ENCODE measurements around the gene CTIF.

The CTIF gene

DNA sequence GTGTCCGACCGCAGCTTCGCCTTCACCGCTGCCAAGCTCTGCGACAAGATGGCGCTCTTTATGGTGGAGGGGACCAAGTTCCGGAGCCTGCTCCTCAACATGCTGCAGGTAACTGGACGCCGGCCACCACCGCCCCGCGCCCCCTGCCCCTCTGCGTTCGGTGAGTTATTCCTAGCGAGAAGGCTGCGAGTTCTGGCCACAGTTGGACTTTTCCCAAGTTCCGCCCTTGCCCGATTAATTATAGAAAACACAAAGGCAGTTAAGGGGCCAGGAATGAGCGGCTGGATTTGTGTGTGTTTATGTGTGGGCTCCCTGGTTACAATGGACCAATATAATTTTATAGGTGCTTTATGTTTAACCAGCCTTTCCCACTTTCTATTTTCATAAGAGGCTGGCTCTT is 222.8 kb downstream of the CTIF start:
- DNase-seq, result no peak

DNA sequence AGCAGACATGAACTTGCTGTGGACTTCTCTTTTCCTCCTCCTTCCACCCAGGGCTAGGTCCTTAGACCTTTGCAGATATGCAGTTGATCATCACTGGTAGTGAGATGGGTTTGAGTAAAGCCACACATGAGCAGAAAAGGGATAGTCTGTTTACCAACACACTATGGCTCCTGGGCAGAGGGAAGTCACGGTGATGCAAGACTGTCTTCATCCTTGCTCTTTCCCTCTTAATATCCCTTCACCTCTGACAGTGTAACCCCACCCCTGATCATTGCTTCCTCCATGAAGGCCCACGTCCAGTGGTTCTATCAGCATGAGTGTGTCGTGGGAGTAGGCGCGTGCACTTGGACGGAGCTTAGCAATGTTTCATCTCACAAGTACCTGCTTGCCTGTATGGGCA is 223.2 kb downstream of the CTIF start:
- no peak for DNase-seq

DNA sequence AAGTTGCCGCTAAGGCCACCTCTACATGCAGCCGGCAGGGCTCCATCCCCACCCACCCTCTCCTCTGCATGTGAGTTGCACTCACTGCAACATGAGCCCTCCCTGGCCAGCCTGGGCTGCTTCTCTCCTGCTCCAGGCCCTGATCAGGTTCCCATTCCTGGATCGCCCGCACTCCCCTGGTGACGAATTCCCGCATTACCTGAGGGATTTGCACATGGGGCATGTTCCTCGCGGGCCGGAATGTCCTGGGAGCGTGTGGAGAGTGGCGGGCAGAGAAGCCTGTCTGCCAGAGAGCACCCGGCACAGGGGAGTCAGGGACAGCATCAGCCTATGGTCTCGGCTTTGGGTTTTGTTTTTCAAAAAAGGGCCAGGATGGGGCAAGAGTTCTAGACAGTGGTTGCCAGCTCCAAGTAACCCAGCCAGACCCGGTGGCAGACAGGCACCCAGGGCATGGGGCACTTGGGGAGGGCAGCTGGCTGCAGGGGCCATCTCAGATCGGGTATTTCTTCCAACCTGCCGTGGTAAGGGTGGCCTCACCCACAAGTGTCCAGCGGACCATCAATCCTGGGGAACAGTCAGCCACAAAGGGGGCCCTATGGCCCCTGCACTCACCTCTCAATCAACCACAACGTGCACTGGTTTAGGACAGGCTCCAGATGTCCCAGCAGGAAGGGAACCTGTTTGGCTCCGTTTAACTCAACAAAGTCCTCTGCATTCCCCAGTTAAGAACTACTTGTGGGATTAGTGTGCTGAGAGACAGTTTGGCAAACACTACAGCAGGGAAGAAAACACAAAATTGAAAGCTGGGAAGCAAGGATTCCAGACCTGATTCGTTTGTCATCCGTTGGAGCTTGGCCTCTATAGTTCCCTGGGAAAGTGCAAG is 224.2 kb downstream of the CTIF start:
- DNase-seq, result no peak

DNA sequence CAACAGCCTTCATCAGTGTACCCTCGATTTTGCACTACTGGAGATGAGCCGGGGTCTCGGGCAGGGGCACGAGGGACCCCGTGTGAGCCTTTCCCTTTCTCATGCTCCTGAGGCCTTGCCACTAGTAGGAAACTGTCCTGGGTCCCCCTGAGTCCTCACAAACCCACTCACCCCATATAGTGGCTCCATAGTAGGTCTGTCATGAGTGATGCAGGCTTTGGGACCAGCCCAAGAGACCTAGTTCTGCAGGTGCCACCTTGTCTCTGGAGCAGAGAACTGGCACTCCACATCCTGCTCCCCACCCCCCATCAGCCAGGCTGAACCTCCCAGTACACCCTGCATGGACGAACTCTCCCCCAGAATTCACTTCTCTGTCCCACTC is 224.9 kb downstream of the CTIF start:
- DNase-seq, result no peak

DNA sequence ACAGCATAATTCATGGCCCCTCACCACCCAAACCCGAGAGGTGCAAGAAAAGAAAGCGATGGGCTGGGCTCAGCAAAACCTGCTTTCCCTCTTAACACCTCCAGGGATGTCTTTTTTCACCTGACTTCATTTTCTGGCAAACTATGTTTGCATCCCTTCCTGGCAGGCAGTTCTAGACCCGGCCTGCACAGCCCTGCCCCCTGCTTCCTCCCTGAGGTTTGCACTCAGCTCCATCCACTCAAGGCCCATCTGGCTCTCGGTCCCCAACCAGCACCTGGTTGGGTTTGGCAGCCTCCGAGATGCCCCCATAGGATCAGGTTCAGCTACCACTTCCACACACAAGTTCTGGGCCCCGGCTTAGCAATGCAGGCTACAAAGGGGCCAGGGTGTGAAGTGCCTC is 226.2 kb downstream of the CTIF start:
- no peak for DNase-seq

DNA sequence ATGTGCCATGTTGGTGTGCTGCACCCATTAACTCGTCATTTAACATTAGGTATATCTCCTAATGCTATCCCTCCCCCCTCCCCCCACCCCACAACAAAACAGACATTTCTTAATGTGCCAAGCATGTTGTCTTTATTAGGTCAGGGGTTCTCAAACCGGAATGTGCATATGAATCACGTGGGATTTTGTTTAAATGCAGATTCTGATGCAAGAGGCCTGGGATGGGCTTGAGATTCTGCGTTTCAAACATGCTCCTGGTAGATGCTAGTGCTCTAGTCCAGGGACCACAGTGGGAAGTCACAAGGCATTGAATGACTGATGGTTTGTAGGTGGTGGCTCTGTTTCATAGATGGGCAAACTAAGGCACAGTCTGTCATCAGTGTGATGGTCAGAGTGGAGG is 227.2 kb downstream of the CTIF start:
- DNase-seq, result no peak

DNA sequence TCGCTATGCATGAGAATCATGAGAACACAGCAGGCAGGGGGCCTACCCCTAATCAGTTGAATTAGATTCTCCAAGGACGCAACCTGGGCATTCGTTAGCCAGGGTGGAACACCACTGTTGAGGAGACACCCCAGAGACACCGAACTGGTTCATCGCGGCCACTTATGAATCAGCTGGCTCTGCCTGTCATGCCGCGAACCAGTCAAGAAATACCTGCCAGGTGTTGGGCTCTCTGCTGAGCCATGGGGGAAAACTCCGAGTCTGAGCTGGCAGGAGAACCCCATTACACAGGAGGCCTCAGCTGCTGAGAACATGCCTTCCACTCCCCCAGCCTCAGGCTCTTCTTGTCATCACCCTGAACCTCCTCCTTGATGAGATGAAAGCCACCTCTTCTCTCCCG is 227.7 kb downstream of the CTIF start:
- no peak for DNase-seq

DNA sequence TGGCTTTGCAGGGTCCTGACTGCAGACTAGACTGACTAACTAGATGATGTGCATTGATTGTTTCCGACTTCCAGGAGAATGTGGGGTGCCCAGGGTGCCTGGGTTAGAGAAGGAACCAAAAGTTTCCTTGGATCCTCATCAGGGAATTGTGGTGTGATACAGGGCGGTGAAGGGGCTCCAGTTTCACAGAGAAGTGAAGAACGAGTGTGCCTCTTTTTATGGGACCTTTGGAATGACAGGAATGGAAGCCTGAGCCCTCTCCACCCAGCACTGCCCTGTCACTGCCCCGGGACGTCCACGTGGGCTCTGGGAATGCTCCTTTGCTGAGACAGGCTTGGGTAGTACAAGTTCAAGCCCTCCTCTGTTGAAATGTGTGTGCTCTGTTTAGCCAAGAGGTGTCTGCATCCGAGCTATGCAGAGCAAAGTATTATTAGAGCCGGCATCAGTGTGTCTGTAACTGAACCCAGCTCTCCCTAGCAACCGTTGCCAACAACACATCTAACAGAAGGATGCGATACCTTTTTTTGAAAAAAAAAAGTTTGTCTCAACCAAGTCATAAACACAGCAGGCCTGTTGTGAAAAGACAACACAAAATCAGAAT is 228.4 kb downstream of the CTIF start:
- no peak for DNase-seq

DNA sequence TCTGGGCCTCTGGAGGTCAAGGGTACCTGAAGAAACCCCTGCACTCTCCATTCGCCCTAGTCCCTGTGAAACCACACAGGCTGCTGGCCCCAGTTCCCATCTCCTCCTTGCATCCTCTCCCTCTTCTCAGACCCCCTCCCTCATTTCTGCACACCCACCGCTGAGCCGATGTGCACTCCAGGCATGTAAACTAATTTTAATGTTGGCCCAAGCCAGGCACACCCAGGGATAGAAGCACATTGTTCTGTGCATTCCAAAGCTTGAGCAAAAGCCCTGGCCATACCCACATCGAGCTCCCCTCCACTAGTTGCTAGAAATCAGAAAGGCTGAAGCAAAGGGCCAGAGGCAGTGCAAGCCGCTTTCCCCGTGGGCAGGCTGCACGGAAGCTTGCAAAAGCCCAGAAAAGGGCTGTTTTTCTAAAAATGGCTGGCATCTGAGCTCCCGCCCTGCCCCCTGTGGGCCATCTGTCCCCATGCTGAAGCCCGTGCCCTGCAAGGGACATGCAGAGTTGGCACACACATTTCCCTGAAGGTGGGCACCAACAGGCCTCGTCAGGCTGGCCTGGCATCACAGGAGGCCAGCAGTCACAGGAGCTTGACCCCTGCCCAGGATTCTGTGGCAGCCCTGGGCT is 230.3 kb downstream of the CTIF start:
- no peak for DNase-seq

DNA sequence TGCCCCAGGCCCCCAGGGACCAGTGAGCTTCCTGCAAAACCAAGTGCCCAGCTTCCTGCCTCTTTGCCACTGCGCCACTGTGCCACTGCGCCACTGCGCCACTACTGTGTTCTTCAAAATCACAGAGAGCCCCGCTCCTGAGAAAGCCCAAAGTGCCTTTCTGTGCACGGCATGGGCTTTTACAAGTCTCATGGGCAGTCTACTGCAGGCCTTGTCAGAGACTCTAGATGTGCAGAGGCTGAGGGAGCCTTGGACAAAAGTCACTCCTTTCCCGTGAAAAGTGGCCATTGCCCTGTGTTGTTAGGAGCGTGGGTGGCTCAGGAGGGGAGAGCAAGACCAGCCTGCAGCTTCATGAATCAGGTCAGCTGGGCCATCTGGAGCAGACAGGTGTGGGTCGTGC is 231.4 kb downstream of the CTIF start:
- no peak for DNase-seq

DNA sequence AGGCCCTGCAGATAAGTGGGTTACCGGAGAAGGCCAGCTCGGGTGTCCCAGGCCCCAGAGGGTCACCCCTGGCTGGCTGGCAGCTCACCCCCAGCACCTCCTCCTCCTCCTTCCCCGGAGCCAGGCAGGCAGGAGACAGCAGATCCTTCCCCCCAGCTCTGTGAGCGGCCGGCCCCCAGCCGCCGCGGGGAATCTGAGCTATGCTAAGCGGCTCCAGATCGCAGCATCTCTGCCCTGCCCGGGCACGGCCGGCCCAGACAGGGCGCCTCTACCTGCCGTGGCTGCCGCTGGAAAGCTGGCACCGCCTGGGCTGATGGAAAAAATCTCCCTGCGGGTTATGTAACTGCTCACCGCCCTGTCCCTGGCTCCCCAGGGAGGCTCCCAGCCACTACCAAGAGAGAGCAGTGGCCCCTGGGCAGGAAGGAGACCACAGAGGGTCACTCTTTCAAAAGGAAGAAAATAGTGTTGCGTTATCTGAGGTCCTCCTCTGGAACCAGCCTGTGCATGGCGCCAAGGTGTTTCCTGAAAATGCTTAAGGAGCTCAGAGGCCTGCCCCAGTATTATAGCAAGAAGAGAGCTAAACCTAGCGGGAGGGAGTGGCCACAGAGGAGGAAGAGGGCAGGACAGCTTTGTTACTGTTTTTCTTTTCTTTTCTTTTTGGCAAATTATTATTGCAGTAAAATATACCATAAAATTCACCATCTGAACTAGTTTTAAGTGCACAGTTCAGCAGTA is 233.0 kb downstream of the CTIF start:
- DNase-seq, result peak; percentile 41 to 49

DNA sequence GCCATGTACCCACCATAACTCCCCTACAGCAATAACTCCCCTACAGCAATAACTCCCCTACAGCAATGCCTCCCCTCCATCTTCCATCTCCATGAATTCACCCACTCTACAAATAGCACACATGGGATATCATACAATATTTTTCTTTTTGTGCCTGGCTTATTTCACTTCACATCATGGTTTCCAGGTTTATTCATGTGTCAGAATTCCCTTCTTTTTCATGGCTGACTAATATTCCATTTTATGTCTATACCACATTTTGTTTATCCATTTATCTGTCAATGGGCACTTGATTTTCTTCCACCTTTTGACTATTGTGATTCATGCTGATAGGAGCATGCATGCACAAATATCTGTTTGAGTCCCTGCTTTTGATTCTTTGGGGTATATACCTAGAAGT is 233.6 kb downstream of the CTIF start:
- DNase-seq, result no peak

DNA sequence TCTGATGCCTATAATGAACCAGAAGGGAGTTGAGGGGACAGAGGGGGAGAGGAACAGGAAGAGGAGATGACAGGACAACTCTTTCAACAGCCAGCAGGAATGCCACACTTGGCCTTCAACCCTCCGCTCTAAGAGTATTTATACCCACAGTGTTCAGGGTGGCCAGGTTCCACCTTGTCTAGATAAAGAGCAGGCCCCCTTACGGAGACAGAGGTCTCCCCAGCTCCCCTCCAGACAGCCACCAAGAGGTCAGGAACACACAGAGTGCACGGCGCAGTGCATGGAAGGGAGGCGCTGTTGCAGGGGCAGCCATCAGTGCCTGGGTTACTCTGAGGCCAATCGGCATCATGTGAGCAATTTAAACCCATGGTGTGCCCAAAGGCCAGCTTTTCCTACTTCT is 235.0 kb downstream of the CTIF start:
- no peak for DNase-seq

DNA sequence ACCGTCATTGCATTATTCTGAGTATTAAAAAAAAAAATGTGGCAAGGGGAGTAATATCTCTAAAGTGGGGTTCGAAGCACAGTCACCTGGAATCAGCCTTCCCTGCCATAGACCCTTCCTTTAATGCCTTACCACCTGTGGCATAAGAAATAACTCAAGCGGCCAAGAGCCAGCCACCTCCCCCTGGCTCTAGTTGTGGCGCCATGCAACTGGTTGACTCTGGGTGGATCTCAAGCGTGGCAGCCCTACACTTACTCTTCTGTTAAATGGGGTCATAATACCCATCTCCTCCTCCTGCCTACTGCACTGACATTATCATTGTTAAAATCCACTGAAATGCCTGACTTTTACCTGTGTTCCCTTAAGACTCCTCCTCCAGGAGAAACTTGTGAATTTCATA is 236.1 kb downstream of the CTIF start:
- DNase-seq, result no peak

DNA sequence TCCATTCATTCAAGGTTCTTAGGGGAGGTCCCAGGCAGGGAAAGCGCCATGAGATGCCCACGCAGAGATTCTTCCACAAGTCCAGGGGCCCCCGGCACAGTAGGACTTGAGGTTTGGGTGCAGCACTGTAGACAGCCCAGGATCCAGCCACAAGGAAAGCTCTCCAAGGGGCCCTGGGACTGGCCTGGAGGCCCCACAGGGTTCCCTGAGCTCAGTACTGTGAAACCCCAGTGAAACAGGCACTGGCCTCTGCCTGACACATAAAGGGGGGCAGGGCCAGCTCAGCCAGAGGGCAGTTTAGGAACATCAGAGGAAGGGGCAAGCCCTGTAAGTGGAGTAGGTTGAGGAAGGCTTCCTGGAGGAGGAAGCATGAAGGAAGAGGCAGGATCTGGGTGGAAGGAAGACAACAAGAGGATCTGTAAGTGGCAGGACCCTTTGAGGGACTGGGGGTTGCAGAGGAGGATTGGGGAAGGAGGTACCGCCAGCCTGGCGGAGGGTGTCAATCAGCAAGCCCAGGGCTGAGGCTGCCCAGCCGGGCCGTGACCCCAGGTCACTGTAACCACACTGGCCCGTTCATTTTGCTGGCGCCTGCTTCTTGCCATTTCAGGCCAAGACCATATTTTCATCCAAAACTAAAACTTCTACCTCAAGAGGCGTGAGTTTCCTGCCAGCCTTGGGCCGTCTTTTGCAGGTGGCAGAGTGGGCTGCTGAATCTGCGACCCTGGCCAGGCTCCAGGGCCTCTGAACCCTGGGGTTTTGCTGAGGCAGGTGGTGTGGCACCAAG is 236.7 kb downstream of the CTIF start:
- no peak for DNase-seq

DNA sequence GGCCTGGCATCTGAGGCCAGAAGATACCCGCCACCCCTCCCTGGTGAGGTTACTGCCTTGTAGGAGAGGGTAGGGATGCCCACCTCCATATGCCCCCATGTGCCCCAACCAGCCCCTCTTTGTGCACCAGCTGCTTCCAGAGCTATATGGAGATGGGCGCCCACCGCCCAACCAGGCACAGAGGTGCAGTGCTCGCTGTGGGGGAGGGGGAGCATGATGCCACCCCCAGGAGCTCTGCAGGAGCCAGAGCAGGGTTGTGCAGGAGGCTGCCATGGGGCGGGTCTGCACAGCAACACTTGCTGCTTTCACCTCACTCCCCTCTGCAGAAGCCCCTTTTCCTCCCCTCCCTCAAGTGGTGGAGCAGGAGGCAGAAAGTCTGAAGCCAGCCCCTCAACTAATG is 237.3 kb downstream of the CTIF start:
- DNase-seq, result no peak

DNA sequence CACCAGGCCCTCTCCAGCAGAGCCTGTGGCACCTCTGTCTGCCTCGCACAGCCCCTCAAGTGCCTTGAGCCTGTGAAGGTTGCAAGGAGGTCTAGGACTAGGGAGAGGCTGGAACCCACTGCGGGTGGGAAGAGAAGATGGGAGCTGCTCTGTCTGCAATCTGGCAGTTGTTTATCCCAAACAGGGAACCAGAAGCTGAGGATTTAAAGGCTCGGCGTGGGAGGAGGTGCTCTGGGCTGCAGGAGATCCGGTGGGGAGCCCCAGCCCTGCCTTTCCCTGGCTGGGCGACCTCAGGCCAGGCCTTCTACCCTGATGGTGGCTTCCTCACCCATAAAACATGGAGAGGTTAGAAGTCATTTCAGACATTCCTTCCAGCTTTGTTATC is 237.8 kb downstream of the CTIF start:
- no peak for DNase-seq

DNA sequence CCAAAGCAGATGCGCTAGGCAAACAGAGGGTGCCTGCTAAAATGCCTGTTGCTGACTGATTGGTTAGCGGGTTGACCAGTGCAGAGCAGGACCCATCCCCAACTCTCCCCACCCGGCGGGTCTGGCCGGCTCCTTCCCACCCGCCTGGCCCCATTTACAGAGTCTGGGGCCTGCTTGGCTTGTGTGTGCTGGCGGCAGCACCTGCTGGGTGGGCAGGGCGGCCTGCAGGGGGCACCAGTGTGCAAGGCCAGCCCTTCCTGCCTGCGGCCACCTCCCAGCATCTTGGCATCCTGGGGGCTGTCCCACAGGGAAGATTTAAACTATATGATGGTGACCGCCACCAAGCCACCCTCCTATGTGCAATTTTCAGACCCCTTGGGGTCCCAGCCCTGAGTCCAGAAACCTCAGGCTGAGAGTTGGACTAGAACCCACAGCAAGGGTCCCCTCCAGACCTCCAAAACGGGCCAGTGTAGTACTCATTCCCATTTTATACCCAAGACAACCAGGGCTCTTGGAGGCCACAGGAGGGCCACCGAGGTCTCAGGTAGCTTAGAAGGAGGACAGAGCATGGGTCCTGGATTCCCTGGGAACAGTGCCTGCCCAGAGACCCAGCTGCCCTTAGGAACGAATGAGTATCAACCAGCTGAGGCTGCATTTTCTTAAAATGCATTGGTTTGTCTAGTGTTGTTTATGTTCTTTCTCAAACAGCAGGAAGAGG is 238.4 kb downstream of the CTIF start:
- DNase-seq, result peak; percentile 33 to 41

DNA sequence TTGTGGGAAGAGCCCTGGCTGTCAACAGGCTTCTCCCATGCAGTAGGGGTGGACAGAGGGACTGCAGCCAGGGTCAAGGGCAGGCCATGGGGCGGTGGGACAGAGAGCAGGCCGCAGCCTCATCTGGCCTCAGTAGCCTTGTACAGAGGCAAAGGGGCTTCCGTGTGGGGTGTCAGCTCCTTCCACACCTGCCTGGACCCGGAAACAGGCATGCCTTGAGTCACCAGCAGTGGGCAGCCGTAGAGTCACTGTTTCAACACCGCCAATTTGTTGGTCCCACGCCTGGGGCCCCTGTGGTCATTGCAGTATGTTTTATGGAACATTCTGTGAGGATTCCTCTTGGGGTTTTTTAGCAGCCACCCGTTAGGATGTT is 238.9 kb downstream of the CTIF start:
- no peak for DNase-seq

DNA sequence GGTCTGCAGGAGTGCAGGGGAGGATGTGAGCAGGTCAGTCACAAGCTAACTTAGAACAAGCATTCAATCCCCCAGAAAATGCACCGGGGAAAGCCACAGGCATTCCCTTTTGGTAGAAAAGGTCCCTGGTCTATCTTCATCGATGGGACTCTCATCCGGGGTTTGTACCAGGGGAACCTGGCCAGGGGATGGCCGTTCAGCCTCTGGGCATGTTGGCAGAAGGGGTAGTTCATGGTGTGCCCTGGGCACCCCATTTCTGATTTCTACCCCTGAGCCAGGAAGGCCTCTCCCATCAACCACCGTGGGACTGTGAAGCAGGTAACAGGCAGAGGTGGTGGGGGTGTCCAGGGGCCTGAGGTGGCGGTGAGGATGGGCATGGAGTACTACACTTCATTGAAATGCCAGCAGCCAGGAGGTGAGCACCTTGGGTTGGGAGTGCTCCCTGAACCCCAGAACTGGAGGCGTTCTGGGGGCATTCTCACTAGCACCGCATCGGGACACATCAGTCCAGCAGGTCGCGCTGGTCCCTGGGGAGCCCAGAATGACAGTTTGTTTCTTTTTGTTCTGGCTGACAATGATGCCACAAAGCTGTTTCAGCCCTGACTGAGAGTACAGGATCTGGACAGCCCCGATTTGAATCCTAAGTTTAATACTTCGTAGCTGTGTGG is 239.6 kb downstream of the CTIF start:
- DNase-seq, result no peak

DNA sequence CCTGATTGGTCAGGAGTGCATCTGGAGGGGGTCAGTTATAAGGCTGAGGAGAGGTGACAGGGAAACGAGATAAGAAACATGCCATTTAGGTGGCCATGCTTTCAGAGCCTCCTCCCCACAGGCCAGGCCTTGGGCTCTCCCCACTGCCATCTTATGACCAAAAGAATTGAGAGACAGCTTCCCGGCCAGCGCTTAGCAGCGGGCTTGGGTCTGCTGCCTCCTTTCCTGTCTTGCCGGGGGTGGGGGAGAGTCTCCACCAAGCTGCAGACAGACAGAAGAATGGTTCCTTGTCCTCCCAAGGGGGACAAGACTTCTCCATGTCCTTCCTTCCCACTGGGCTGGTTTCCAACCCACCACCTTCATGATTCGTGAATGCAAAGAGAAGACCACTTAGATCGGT is 240.6 kb downstream of the CTIF start:
- DNase-seq, result no peak

All from Kasumi-1 (cell line).